Effector memory CD4-positive, alpha-beta T cell (primary cell): Measurements from ENCODE around the gene SERPINA5.
"Not testable (repeated sequence)": the region's sequence is repeated elsewhere in the genome, so short reads cannot be mapped to it uniquely, and the experiment has no call there.

ENCODE experiments used
- DNase-seq, 3 donors: peaks; one replicate each; pipeline ENCODE4 v3.0.0-alpha.2; 2020
- H3K27ac ChIP-seq: 2 replicates; pipeline ENCODE4 v1.7.0; 2013; ENCODE audit warnings: mild to moderate bottlenecking, low read length, moderate library complexity; ENCODE audit not compliant: insufficient read depth, poor library complexity, severe bottlenecking
- H3K27me3 ChIP-seq: replicated peaks from 2 replicates; pipeline ENCODE4 v1.7.0; 2013; ENCODE audit warnings: mild to moderate bottlenecking, low read length; ENCODE audit not compliant: insufficient read depth, control insufficient read depth, poor library complexity, severe bottlenecking
- H3K36me3 ChIP-seq: 2 replicates; pipeline ENCODE4 v1.7.0; 2013; ENCODE audit warnings: mild to moderate bottlenecking, low read length, moderate library complexity; ENCODE audit not compliant: control insufficient read depth, insufficient read depth
- H3K4me1 ChIP-seq: 2 replicates; pipeline ENCODE4 v1.7.0; 2013; ENCODE audit warnings: low read length, mild to moderate bottlenecking; ENCODE audit not compliant: control insufficient read depth, insufficient read depth, poor library complexity, severe bottlenecking
- H3K4me3 ChIP-seq: 2 replicates; pipeline ENCODE4 v1.7.0; 2013; ENCODE audit warnings: low read length, low read depth, mild to moderate bottlenecking; ENCODE audit not compliant: insufficient read depth, poor library complexity, severe bottlenecking
- H3K9me3 ChIP-seq: 2 replicates; pipeline ENCODE4 v1.7.0; 2013; ENCODE audit warnings: mild to moderate bottlenecking, low read length, moderate library complexity; ENCODE audit not compliant: control insufficient read depth

Gene SERPINA5

DNA sequence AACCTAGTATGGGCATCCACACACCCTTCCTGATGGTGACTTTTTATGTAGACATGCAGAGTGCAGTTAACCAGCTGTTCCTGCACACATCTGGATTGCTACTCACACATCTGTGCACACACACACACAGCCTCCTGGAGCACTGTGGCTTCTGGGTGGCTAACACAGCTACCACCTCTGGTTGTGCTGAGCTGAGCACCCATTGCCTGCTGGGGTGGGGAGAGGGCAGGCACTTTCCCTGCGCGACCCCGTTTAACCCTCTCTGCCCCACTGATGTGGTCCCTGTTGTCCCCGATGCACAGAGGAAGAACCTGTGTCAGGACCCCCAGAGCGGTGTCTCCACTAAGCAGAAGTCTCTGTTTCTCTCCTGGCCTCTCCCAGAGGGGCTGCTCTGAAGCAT lies 16.6 kb downstream of the SERPINA5 start:
- Histone ChIP-seq H3K27ac (no peak overlapping the region), H3K4me3 (no peak overlapping the region), H3K36me3 (no peaks in the 10 kb centered on the region), H3K4me1 (no peaks in the 10 kb centered on the region), H3K27me3 (no peaks in the 10 kb centered on the region), H3K9me3 (no peaks in the 10 kb centered on the region)
- no peak for DNase-seq

DNA sequence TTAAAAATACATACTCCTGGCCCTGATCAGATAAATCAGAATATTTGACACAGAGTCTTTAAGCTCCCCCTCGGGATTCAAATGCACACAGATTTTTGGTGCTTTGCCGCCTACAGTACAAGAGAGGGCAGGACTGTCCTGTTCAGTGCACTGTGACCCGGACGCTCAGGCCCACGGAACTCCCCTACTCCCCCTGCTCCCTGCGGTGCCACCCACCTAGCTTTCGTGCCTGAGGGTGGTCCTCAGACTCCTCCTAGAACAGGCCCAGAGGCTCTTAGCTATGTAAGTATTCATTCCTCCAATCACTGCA lies 17.2 kb downstream of the SERPINA5 start:
- DNase-seq, result no peak
- H3K9me3 ChIP-seq, result no peaks in the 10 kb centered on the region
- H3K27me3 ChIP-seq, result no peaks in the 10 kb centered on the region
- H3K36me3 ChIP-seq, result no peaks in the 10 kb centered on the region
- H3K27ac ChIP-seq, result no peak overlapping the region
- no peak overlapping the region for H3K4me3 ChIP-seq
- H3K4me1 ChIP-seq, result no peaks in the 10 kb centered on the region

DNA sequence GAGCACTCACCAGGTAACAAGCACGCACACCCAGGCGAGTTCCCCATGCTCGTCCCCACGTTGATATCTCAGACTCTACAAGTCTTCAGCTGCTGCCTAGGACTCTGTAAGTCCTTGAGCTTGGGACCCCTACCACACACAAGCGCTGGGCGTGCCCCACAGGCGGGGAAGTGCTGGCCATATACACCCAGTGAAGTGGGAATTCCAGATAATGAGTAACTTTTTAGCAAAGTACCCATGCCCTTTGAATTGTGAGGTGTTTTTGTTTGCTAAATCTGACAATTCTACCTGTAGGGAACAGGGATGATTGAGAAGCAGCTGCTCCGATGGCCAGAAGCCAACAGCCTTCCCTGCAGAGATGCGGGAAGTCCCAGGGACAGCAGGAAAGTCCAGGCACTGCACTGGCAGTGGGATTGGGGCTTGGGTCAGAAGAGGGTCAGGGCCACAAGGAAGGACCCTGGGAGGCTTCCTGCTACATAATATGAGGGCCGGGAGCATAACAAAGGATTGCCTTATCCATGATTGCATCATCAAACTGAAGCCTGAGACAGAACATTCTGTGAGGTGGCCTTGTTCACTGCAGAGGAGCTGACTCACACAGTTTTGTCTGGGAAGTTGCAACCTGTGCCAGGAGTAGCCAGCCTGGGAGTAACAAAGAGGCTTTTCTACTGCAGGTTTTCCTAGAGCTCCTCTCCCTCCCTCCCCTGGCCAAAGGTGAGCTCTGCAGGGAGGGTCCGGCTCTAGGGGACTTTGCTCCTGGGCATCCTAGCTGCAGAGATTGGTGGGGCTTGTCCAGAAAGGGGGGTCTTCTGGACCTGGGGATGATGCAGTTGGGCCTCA lies 17.8 kb downstream of the SERPINA5 start:
- H3K9me3 ChIP-seq, result no peaks in the 10 kb centered on the region
- no peaks in the 10 kb centered on the region for H3K27me3 ChIP-seq
- no peak overlapping the region for H3K4me3 ChIP-seq
- no peak for DNase-seq
- H3K27ac ChIP-seq, result no peak overlapping the region
- H3K36me3 ChIP-seq, result no peaks in the 10 kb centered on the region
- no peaks in the 10 kb centered on the region for H3K4me1 ChIP-seq

DNA sequence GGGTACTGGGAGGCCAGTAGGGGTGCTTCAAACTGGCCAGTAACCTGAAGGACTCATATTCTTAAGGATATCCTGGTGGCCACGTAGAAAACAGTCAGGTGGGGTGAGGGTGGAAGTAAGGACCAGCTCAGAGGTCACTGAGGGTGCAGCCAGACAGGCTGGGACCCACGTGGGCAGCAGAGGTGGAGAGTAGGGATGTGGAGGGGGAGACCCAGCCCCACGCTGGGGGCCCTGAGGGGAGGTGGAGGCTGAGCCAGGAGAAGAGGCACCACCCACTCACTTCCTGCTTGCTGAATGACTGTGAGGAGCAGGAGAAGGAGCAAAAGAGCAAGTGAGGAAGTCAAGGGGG lies 18.4 kb downstream of the SERPINA5 start:
- no peak overlapping the region for H3K4me3 ChIP-seq
- H3K27ac ChIP-seq, result no peak overlapping the region
- H3K4me1 ChIP-seq, result no peaks in the 10 kb centered on the region

DNA sequence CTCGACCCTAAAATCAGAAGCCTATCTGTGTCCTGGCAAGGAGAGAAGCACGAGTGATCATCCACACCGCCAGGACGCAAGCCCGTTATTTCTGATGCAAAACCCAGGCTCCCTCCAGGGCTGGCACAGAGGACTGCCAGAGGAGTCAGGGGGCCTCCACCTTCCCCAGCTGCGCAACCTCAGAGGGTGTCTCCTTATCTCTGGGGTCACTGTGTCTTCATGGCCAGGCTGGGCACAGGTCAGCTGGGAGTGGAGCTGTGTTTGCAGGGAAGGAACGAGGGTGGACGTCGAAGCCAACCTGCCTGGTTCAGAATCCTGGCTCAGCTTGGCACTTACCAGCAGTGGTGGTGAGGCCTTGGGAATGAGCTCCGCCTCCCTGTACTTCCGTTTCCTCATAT lies 18.9 kb downstream of the SERPINA5 start:
- Histone ChIP-seq H3K4me1 (no peaks in the 10 kb centered on the region), H3K36me3 (no peaks in the 10 kb centered on the region), H3K27ac (no peak overlapping the region), H3K27me3 (no peaks in the 10 kb centered on the region), H3K9me3 (no peaks in the 10 kb centered on the region), H3K4me3 (no peak overlapping the region)
- DNase-seq, result no peak

More for the DNA sequence above, 18.4 kb downstream of the SERPINA5 start:
- Histone ChIP-seq H3K9me3 (no peaks in the 10 kb centered on the region), H3K27me3 (no peaks in the 10 kb centered on the region), H3K36me3 (no peaks in the 10 kb centered on the region)
- no peak for DNase-seq

DNA sequence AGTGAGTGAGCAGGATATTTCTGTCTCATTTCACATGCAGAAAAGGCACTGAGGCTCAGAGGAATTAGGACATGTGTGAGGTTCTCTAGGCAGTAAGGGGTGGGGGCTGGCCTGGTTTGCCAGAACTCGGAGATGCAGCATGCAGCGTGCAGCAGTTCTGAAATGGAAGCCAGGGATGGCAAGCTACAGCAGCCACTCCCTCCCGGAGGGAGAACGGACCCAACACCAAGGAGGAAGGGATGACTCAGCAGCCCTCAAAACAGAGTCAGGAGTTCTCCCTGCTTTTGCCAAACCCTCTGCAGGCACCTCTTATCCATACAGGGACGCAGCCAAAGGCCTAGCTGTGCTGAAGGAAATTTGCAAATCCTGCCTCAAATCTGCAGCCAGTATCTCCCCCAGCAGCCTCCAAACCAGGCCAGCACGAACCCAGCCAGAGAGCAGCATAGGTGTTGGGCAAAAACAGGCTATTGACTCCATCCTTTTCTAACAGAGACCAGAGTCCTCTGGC lies 20.7 kb downstream of the SERPINA5 start:
- Histone ChIP-seq H3K27me3 (no peaks in the 10 kb centered on the region), H3K4me3 (no peak overlapping the region), H3K9me3 (no peaks in the 10 kb centered on the region), H3K36me3 (no peaks in the 10 kb centered on the region), H3K27ac (no peak overlapping the region), H3K4me1 (no peaks in the 10 kb centered on the region)
- DNase-seq, result no peak

DNA sequence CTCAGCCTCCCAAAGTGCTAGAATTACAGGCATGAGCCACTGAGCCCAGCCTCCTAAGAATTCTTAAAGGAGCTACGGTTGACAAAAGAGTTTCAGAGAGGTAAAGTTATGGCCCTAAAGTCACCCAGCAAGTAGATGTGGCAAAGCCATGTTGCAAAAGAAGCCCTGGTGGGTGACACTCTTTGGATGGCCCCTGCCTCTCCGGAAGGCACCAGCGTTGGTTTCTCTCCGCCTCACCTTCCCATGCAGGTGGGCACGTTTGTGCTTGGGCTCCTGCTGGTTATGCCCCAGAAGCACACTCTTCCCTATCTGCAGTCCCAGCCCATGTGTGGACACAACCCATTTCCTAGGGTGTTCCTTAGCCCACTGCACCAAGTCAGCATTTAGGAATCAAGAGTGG lies 21.5 kb downstream of the SERPINA5 start:
- no peaks in the 10 kb centered on the region for H3K27me3 ChIP-seq
- H3K4me1 ChIP-seq, result no peaks in the 10 kb centered on the region
- H3K9me3 ChIP-seq, result no peaks in the 10 kb centered on the region
- H3K36me3 ChIP-seq, result no peaks in the 10 kb centered on the region
- H3K4me3 ChIP-seq, result no peak overlapping the region
- H3K27ac ChIP-seq, result no peak overlapping the region
- DNase-seq, result no peak

DNA sequence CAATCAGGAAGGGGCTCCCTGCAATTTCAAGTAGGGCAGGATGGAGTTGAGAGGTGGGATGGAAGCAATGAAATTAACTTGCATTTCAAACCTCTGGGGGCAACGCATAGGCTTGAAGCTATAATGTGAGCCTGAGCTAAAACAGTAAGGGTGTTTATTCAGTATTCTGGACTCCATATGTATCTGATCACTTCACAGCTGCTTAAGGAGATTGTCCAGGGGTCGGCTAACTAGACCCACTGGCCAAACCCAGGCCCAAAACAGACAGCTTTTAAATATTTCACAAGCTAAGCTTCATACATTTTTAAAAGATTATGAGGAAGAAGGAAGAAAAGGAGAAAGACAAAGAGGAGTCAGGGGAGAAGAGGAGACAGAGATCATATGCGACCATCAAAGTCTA lies 24.1 kb downstream of the SERPINA5 start:
- Histone ChIP-seq H3K4me3 (no peak overlapping the region), H3K9me3 (no peaks in the 10 kb centered on the region), H3K4me1 (no peaks in the 10 kb centered on the region), H3K27ac (no peak overlapping the region), H3K27me3 (no peaks in the 10 kb centered on the region), H3K36me3 (no peaks in the 10 kb centered on the region)
- DNase-seq, result no peak

DNA sequence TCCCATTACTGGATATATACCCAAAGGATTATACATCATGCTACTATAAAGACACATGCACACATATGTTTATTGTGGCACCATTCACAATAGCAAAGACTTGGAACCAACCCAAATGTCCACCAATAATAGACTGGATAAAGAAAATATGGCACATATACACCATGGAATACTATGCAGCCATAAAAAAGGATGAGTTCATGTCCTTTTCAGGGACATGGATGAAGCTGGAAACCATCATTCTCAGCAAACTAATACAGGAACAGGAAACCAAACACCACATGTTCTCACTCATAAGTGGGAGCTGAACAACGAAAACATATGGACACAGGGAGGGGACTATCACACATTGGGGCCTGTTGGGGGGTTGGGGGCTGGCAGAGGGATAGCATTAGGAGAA lies 27.7 kb downstream of the SERPINA5 start:
- not testable (repeated sequence) for H3K27ac ChIP-seq, H3K36me3 ChIP-seq, H3K4me1 ChIP-seq, H3K9me3 ChIP-seq, H3K27me3 ChIP-seq, H3K4me3 ChIP-seq, DNase-seq

DNA sequence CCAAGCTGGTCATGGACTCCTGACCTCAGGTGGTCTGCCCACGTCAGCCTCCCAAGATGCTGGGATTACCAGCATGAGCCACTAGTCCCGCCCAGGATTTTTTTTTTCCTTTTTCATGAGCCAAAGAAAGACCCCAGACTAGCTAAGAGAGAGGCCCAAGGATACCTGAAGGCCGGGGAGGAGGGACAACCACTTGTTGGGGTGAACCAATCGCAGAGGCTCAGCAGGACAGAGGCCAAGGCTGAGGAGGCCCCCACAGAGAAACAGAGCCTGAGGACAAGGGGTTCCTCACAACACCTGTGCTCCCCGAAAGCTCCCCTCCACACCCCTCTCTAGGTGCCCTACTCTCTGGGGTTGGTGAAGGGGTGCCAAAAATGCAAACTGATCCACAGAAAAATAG lies 30.0 kb downstream of the SERPINA5 start:
- Histone ChIP-seq H3K4me1 (no peaks in the 10 kb centered on the region), H3K27me3 (no peaks in the 10 kb centered on the region), H3K4me3 (no peak overlapping the region), H3K36me3 (no peaks in the 10 kb centered on the region), H3K27ac (no peak overlapping the region), H3K9me3 (no peaks in the 10 kb centered on the region)
- DNase-seq, result no peak
